GM18517 (cell line): ENCODE measurements around the gene AKR1C1.
"Not testable (repeated sequence)": the region's sequence is repeated elsewhere in the genome, so short reads cannot be mapped to it uniquely, and the experiment has no call there.

ENCODE experiments used
- ATAC-seq: cut with Tn5 transposase; IDR thresholded peaks from one replicate; pipeline ENCODE4 v1.9.1; 2021; ENCODE audit warnings: mild to moderate bottlenecking, moderate library complexity; ENCODE audit not compliant: unreplicated experiment

AKR1C1 gene

DNA sequence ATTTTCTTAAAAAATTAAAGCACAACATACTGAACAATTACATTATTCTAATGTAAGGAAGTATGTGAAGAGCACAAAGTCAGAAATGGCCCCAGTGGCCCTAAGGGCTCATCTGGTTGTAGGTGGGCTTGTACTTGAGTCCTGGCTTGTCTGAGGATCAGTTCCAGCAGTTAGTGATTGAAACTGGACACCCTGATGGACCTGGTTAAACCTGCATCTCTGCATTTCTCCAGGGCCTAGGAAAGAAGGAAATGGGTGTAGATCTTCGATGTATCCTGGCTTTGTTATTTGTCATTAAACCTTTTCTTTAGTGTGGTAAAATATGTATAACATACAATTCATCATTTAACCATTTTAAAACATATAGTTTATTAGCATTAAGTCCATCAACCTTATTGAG, 50.2 kb downstream of the AKR1C1 start:
- ATAC-seq = no peak

DNA sequence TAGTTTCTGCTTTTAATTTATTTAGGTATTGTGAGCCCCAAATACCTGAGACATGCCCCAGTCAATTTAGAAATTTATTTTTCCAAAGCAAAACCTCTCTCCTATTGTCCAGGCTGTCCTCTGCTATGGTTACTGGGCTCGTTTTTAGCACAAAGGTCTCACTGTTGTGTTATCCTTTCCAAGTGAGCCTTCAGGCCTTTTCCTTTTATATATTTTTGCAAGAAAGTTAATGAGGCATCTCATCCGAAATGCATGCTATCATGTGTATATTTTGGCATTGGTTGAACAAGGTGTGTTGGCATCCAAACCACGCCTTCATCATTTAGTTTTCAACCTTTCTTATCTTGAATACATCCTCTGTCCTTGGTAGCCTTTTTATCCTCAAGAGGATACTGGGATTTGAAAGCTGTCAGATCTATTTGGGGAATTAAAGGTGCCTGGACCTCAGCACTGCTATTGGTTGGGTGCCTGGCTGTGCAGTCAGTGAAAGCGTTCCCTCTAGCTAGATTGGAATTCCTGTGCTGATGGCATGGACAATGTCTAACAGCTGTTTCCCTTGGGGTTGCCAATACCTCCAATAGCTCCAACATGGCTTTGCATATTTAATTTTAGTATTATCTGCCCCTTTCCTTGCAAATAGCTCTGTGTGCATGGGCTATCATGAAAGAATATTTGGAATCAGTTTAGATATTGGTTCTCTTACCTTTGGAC, 51.1 kb downstream of the AKR1C1 start:
- not testable (repeated sequence) for ATAC-seq

DNA sequence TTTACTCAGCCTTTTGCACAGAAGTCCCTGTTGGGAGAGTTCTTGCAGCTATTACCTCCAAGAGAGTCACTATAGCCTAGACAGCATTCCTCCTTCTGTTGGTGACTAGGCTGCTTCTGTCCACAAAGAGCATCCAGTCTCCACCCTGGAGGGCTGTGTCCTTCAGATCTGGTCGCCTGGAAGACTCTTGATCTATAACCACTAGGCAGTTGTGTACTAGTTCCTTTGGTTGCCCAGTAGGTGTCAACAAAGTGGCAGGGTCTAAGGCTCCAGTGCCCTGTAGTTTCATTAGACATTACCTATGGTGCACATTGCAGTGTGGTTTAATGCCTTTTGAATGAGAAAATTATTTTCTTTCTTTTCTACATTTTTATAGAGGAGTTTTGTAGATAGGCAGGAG, 51.7 kb downstream of the AKR1C1 start:
- no peak for ATAC-seq

- no peak for ATAC-seq
Observed at GRCh38 chr10:5018134-5018533, 54.9 kb downstream of the AKR1C1 start.

DNA sequence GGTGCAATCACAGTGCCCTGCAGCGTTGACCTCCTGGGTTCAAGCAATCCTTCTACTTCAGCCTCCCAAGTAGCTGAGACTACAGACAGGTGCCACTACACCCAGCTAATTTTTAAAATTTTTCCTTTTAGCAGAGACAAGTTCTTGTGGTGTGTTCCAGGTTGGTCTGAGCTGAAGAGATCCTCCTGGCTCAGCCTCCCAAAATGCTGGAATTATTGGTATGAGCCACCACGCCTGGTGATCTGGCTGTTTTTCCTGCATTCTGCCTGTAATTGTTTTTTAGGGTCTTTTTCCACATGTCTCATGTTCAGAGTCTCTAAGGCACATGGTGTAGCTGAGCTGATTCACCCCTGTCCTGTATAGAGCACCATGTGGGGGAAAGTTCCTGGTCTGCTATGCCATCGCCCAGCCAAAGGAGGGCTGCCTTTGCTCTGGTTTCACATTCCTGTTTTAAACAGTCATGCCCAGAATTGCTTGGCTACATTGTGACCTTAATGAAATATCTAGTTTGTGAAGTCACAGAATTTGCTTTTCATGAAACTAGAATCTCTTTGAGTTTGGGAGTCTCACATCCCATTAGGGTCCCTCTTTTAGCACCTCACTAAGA, 55.6 kb downstream of the AKR1C1 start:
- not testable (repeated sequence) for ATAC-seq

DNA sequence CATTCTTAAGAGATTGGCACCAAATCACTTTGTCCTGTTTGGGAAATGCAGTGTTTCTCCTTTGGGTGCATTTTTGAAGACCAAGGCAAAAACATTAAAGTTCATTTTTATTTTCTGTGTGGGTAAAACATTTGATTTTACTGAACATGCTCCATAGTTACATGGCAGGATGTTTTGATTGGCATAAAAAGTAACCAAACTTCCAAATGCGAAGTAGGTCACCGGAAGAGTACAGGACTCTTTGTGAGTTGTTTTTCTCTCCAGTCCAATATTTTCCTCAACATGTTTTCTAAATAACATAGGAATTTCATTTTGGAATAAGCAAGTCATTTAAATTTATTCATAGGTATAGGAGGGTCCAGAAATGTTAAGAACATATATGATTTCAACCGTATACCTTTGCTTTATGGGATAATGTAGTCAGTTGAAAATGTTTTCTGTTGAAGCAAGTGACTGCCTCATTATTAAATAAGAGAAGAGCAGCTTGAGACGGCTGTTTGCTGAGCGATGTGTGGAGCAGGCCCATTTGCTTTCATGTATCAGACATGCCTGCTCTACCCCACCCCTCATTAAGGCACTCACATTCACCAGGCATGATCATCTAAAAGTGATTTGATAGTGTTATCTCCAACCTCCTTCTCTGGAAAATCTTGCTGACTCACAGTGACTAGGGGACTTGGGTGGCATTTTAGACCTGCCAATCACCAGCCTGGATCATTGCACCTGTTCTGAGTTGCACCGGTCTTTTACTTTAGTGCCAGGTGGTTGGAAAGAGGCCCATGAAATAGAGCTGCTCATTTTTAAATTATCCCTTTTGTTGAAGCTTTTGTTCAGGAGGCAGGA, 56.8 kb downstream of the AKR1C1 start:
- ATAC-seq = not testable (repeated sequence)

GRCh38 chr10:5021624-5022290, 58.5 kb downstream of the AKR1C1 start:
- ATAC-seq = not testable (repeated sequence)

- ATAC-seq = no peak
Observed at GRCh38 chr10:5023177-5023805, 60.1 kb downstream of the AKR1C1 start.

DNA sequence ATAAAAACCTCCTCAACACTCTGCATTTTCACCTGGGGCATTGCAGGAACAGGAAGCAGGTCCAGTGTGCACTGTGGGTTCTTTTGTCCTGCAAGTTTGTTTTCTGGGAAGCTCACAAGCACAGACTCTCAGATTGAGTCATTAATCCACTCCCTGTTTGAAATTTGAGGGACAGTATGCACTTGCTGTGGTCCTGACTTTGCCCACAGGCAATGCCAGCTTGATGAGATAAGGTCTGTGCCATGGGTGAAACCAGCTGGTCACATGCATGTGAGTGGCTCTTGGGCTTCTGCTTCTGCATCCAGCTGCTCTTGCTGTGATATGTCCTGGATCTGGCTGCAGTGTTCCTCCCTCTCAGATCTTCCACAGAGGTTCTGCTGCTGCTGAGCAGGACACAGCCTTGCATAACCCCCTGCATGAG, 62.3 kb downstream of the AKR1C1 start:
- not testable (repeated sequence) for ATAC-seq

GRCh38 chr10:5030989-5031388, 67.8 kb downstream of the AKR1C1 start:
- no peak for ATAC-seq

GRCh38 chr10:5031588-5031987, 68.4 kb downstream of the AKR1C1 start:
- not testable (repeated sequence) for ATAC-seq

GRCh38 chr10:5032444-5032843, 69.2 kb downstream of the AKR1C1 start:
- ATAC-seq = not testable (repeated sequence)
